Spleen (tissue), 7 donors: ENCODE data around the gene GRIK2.

Experiments
- POLR2A ChIP-seq, 3 donors: fragments of 450-650 bp; IDR thresholded peaks; one replicate each; pipeline ENCODE4 v1.5.1; 2017; ENCODE audit warnings: antibody characterized with exemption in 3 of 3, mild to moderate bottlenecking in 1 of 3
- POLR2AphosphoS5 ChIP-seq, 3 donors: sonication (generic); formaldehyde crosslinking; IDR thresholded peaks; one replicate each; pipeline ENCODE4 v1.5.1; 2017; ENCODE audit warnings: antibody characterized with exemption in 3 of 3
- TF ChIP-seq, protein P1 (sequence below), 11 experiments: fragments of 200-600 bp in 7 of 11; fragments of 450-650 bp in 4 of 11; sonication (generic) in 4 of 11; IDR thresholded peaks in 8 of 11; conservative IDR thresholded peaks in 3 of 11; 1 replicate in 7 of 11; 2 replicates in 4 of 11; pipeline versions ENCODE4 v1.4.0 to v1.8.0; 2016 to 2021; ENCODE audit warnings: antibody characterized with exemption in 11 of 11, inconsistent platforms in 4 of 11, mild to moderate bottlenecking in 1 of 11
- donor health status: DM: no; HTN: no; CAD: no; lungs with moderate emphysema.
- donor health status: DM: no; HTN: no; CAD: no.
- donor health status: DM: no; HTN: no; CAD: no.

DNA sequence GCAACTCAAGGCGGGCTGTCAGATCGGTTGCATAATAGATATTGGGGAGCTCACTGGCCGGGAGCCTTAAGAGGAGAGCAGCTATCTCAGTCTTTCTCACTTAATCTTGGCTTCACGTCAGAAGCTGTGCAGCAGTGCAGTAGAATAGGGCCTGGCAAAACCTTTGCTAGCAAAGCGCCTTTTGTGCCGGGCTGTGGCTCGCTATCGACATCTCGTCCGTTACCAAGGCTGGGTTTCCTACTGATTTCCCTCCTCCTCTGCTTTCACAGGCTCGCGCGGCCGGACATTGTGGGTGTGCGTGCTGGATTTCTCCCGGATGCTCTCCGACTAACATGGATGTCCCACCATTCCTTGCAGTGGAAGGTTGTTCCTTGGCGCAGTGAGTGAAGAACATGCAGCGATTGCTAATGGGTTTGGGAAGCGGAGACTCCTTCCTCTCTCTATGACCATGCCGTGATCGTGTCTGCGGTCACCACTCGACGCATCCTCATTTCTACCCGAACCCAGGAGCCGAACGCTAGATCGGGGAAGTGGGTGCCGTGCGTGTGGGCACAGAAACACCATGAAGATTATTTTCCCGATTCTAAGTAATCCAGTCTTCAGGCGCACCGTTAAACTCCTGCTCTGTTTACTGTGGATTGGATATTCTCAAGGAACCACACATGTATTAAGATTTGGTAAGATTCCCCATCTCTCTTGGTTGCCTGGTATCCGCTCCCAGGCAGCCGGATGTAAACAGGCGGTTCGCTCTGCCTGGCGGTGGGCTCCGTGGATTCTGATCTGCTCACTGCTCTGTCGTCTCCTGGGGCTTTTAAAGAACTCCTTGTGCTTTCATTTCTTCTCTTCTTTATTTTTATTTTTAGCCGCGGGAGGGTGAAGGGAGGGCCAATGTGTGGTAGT, 5.5 kb downstream of the GRIK2 start:
- TF ChIP-seq, protein P1, sequence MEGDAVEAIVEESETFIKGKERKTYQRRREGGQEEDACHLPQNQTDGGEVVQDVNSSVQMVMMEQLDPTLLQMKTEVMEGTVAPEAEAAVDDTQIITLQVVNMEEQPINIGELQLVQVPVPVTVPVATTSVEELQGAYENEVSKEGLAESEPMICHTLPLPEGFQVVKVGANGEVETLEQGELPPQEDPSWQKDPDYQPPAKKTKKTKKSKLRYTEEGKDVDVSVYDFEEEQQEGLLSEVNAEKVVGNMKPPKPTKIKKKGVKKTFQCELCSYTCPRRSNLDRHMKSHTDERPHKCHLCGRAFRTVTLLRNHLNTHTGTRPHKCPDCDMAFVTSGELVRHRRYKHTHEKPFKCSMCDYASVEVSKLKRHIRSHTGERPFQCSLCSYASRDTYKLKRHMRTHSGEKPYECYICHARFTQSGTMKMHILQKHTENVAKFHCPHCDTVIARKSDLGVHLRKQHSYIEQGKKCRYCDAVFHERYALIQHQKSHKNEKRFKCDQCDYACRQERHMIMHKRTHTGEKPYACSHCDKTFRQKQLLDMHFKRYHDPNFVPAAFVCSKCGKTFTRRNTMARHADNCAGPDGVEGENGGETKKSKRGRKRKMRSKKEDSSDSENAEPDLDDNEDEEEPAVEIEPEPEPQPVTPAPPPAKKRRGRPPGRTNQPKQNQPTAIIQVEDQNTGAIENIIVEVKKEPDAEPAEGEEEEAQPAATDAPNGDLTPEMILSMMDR (IDR thresholded peaks at IDR 0.05 in 8 of 11, conservative IDR thresholded peaks at IDR 0.05 in 3 of 11): no peak
- TF ChIP-seq POLR2A (IDR thresholded peaks at IDR 0.05) (no peak), POLR2AphosphoS5 (IDR thresholded peaks at IDR 0.05) (no peak)
